ENCODE data around the gene TEX261. TPM values are rescaled to one million over a fixed set of nuclear protein-coding genes. Genes with fewer than 3 reads are reported as not detected.
A peak's percentile ranks its signal among the peaks of the same experiment; 100 is the strongest.

Gene TEX261
- polyA plus RNA-seq, 1 of the 3 experiments (the other 2 are of a cell fraction) = 44.3 TPM

GRCh38 chr2:70947556-70948184 lies 47.0 kb downstream of the TEX261 start:
- WGBS (ENCODE audit: low lambda C conversion rate) = 69% methylated on average over 4 of the region's 11 CpGs
- ChIA-PET POLR2A (interaction anchor here (1.9 kb wide), 1 partner anchor 76 kb away, joined by 5 read pairs; no protein-coding TSS in a partner anchor), CTCF (interaction anchor here (0.7 to 8.6 kb wide), 52 partner anchors 10 to 654 kb away, joined by 3 to 244 read pairs (median 6); partner anchors contain the start of genes ADD2, ATP6V1B1, CLEC4F and FAM136A)
- no peaks in the 10 kb centered on the region for H3K79me2 ChIP-seq (ENCODE audit: insufficient read depth)
- no peaks in the 10 kb centered on the region for H3K9me2 ChIP-seq
- peaks cover 5 to 16% of the 10 kb centered on the region in 2 experiments; a peak in 2 of 4 replicates for H3K4me1 ChIP-seq (ENCODE audit: control insufficient read depth in 1 of 2, insufficient read depth in 2 of 2, low read depth in 1 of 2, low read length in 1 of 2)
- H3K4me2 ChIP-seq = peak overlapping the region; percentile 80
- TF ChIP-seq, protein P1, sequence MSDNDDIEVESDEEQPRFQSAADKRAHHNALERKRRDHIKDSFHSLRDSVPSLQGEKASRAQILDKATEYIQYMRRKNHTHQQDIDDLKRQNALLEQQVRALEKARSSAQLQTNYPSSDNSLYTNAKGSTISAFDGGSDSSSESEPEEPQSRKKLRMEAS (IDR thresholded peaks at IDR 0.05; ENCODE audit: low read depth) = peak; percentile 41; the same call in 1 of the 2 replicates
- peak; percentile 51; the same call in 1 of the 2 replicates for TF ChIP-seq YY1 (IDR thresholded peaks at IDR 0.05; ENCODE audit: low read depth)
- TF ChIP-seq FOSL2 (IDR thresholded peaks at IDR 0.05; ENCODE audit: borderline replicate concordance, low read depth) = peak; percentile 66; the same call in 1 of the 2 replicates
- TF ChIP-seq SMC3 (IDR thresholded peaks at IDR 0.05; ENCODE audit: low read depth, low read length) = no peak
- no peaks in the 10 kb centered on the region for H4K20me1 ChIP-seq (ENCODE audit: insufficient read depth)
- no peaks in the 10 kb centered on the region for H3K9me3 ChIP-seq
- H3K36me3 ChIP-seq (replicated peaks in 1 of 2; ENCODE audit: control insufficient read depth in 1 of 2, insufficient read depth in 2 of 2, low read length in 1 of 2) = no peaks in the 10 kb centered on the region
- H3K27me3 ChIP-seq (ENCODE audit: insufficient read depth) = no peaks in the 10 kb centered on the region
- peak overlapping the region in 1 of 2 experiments; percentile 44; a peak in 1 of 4 replicates for H3K27ac ChIP-seq (ENCODE audit: low read depth in 2 of 2, low read length in 1 of 2)
- peak overlapping the region in 1 of 2 experiments; percentile 54; a peak in 2 of 4 replicates for H3K4me3 ChIP-seq (ENCODE audit: low read depth in 2 of 2, low read length in 1 of 2)
- peak; percentile 7 for DNase-seq
- peak overlapping the region; percentile 73 for H2AFZ ChIP-seq (ENCODE audit: low read depth)
- peak overlapping the region; percentile 54; the same call in 1 of the 2 replicates for H3K9ac ChIP-seq
- peaks cover 8% of the 10 kb centered on the region for H3F3A ChIP-seq (replicated peaks; ENCODE audit: insufficient read depth)

DNA sequence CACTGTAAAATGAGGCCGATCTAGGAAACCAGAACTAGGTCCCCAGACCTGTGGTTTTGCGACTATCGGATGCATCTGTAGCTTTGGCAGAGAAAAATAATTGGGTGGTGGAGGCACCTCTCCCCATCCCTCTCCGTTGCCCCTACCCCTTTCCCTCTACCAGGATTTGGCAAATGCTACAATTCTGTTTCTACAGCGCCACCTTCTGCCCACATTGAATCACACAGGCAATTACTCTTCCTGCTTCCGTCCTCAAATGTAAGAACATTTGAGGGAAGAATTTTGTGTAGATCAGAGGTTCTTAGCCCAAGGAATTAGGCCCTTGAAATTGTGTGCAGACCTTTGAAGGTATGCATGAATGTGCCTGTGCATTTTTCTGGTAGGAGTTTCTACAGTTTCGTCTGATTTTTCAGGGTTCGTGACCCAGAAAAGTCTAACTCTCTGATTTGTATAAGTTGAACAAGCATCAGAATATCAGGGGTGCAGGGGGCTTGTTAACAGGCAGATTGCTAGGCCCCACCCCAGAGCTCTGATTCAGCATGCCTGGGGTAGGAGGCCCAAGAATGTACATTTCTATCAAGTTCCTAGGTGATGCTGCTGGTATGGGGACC lies 47.7 kb downstream of the TEX261 start:
- peak; percentile 76 for TF ChIP-seq RAD21 (IDR thresholded peaks at IDR 0.05; ENCODE audit: low read length)
- TF ChIP-seq NFIC (IDR thresholded peaks at IDR 0.05; ENCODE audit: borderline replicate concordance) = no peak
- peak; percentile 69 for TF ChIP-seq SMC3 (IDR thresholded peaks at IDR 0.05; ENCODE audit: low read depth, low read length)
- no peak for TF ChIP-seq RCOR1 (IDR thresholded peaks at IDR 0.05; ENCODE audit: low read length)
- TF ChIP-seq ELF1 (IDR thresholded peaks at IDR 0.05) = peak; percentile 36; the same call in 1 of the 2 replicates
- TF ChIP-seq CHD2 (IDR thresholded peaks at IDR 0.05; ENCODE audit: low read length, partially characterized antibody) = no peak
- TF ChIP-seq, protein P2, sequence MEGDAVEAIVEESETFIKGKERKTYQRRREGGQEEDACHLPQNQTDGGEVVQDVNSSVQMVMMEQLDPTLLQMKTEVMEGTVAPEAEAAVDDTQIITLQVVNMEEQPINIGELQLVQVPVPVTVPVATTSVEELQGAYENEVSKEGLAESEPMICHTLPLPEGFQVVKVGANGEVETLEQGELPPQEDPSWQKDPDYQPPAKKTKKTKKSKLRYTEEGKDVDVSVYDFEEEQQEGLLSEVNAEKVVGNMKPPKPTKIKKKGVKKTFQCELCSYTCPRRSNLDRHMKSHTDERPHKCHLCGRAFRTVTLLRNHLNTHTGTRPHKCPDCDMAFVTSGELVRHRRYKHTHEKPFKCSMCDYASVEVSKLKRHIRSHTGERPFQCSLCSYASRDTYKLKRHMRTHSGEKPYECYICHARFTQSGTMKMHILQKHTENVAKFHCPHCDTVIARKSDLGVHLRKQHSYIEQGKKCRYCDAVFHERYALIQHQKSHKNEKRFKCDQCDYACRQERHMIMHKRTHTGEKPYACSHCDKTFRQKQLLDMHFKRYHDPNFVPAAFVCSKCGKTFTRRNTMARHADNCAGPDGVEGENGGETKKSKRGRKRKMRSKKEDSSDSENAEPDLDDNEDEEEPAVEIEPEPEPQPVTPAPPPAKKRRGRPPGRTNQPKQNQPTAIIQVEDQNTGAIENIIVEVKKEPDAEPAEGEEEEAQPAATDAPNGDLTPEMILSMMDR (IDR thresholded peaks at IDR 0.05) = peak; percentile 88
- H3K9me3 ChIP-seq = no peaks in the 10 kb centered on the region
- no peak overlapping the region for H3K9ac ChIP-seq
- peak; percentile 71 for DNase-seq
- WGBS (ENCODE audit: low lambda C conversion rate) = 37% methylated on average over 8 of the region's 8 CpGs
- ChIA-PET POLR2A (interaction anchor here (1.9 kb wide), 1 partner anchor 75 kb away, joined by 5 read pairs; no protein-coding TSS in a partner anchor), CTCF (interaction anchor here (0.6 to 8.6 kb wide), 41 partner anchors 11 to 644 kb away, joined by 3 to 244 read pairs (median 10); partner anchors contain the start of genes ADD2, ATP6V1B1, CLEC4F and FIGLA)
- 0 out of 4 replicates have a peak overlapping the region, but pooled peaks of 1 of the 2 experiments have one; percentile 44 for H3K27ac ChIP-seq (ENCODE audit: low read depth in 2 of 2, low read length in 1 of 2)
- no peaks in the 10 kb centered on the region for H3K9me2 ChIP-seq
- no peaks in the 10 kb centered on the region for H3K36me3 ChIP-seq (replicated peaks in 1 of 2; ENCODE audit: control insufficient read depth in 1 of 2, insufficient read depth in 2 of 2, low read length in 1 of 2)
- peaks cover 8% of the 10 kb centered on the region for H3F3A ChIP-seq (replicated peaks; ENCODE audit: insufficient read depth)
- H3K27me3 ChIP-seq (ENCODE audit: insufficient read depth) = no peaks in the 10 kb centered on the region
- H3K4me3 ChIP-seq (ENCODE audit: low read depth in 2 of 2, low read length in 1 of 2) = peak overlapping the region in 1 of 2 experiments; percentile 54; a peak in 1 of 4 replicates
- peak overlapping the region; percentile 80 for H3K4me2 ChIP-seq
- no peaks in the 10 kb centered on the region for H4K20me1 ChIP-seq (ENCODE audit: insufficient read depth)
- H2AFZ ChIP-seq (ENCODE audit: low read depth) = peak overlapping the region; percentile 73; the same call in 1 of the 2 replicates
- H3K79me2 ChIP-seq (ENCODE audit: insufficient read depth) = no peaks in the 10 kb centered on the region
- peaks cover 5 to 20% of the 10 kb centered on the region in 2 experiments; a peak in 2 of 4 replicates for H3K4me1 ChIP-seq (ENCODE audit: control insufficient read depth in 1 of 2, insufficient read depth in 2 of 2, low read depth in 1 of 2, low read length in 1 of 2)
